Measurements from ENCODE around the gene CAMTA1. TPM values are rescaled to one million over a fixed set of nuclear protein-coding genes. Genes with fewer than 3 reads are reported as not detected.

Gene CAMTA1
- total RNA-seq, 1 experiment from 2014 or later = 60.0 TPM

- Mint-ChIP-seq H3K36me3 (ENCODE audit: insufficient read depth, unreplicated experiment) (no peaks in the 10 kb centered on the region), H3K4me1 (ENCODE audit: low read depth, unreplicated experiment) (no peaks in the 10 kb centered on the region), H3K27me3 (ENCODE audit: insufficient read depth, unreplicated experiment) (peaks cover 22% of the 10 kb centered on the region), H3K27ac (ENCODE audit: unreplicated experiment) (no peak overlapping the region), H3K4me3 (ENCODE audit: unreplicated experiment) (no peak overlapping the region), H3K9me3 (ENCODE audit: unreplicated experiment) (no peaks in the 10 kb centered on the region)
- BruUV-seq (replicated peaks) = no TSS peak
- intact Hi-C loops (cut with micrococcal nuclease; ENCODE audit: unreplicated experiment) = no loop called here
- CTCF ChIA-PET = no interaction called here
- DNase-seq = no peak
- no peak for TF ChIP-seq CTCF (IDR thresholded peaks at IDR 0.05; ENCODE audit: insufficient read depth in 1 of 2, low read depth in 1 of 2, low read length in 1 of 2, severe bottlenecking in 1 of 2, unreplicated experiment in 1 of 2)
- Histone ChIP-seq H3K4me3 (ENCODE audit: low read depth, low read length) (no peak overlapping the region), H3K9me3 (no peaks in the 10 kb centered on the region), H3K4me1 (no peaks in the 10 kb centered on the region), H3K27me3 (replicated peaks; ENCODE audit: control insufficient read depth, insufficient read depth, low read length) (no peaks in the 10 kb centered on the region; the same call in 1 of the 2 replicates), H3K36me3 (ENCODE audit: control insufficient read depth, insufficient read depth, low read length) (no peaks in the 10 kb centered on the region)
- POLR2A ChIA-PET = no interaction called here
Observed at GRCh38 chr1:7000720-7001119, 215.5 kb downstream of the CAMTA1 start.

DNA sequence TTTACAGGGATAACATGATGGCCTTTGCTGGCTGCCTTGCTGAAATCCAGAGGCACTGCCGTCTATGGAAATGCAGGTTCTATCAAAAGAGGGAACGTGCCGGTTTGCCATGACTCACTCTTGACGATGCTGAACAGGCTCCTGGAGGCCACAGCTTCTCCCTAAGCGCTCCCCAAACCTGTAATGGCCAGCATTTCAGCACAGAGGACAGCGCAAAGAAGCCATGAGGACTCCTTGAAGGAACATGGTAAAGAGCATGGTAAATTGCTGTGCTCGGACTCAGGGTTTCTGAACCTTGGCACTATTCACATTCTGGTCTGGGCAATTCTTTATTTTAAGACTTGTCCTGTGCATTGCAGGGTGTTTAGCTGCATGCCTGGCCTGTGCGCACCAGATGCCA lies 217.5 kb downstream of the CAMTA1 start:
- no peaks in the 10 kb centered on the region; the same call in none of the 2 replicates for H3K27me3 ChIP-seq (replicated peaks; ENCODE audit: control insufficient read depth, insufficient read depth, low read length)

GRCh38 chr1:7003676-7004075 lies 218.4 kb downstream of the CAMTA1 start:
- no peak overlapping the region for H3K4me3 Mint-ChIP-seq (ENCODE audit: unreplicated experiment)
- TF ChIP-seq CTCF (IDR thresholded peaks at IDR 0.05; ENCODE audit: insufficient read depth in 1 of 2, low read depth in 1 of 2, low read length in 1 of 2, severe bottlenecking in 1 of 2, unreplicated experiment in 1 of 2) = no peak
- ChIA-PET CTCF (no interaction called here), POLR2A (no interaction called here)
- Histone ChIP-seq H3K36me3 (ENCODE audit: control insufficient read depth, insufficient read depth, low read length) (no peaks in the 10 kb centered on the region), H3K27me3 (replicated peaks; ENCODE audit: control insufficient read depth, insufficient read depth, low read length) (no peaks in the 10 kb centered on the region; the same call in none of the 2 replicates), H3K4me1 (no peaks in the 10 kb centered on the region), H3K4me3 (ENCODE audit: low read depth, low read length) (no peak overlapping the region), H3K9me3 (no peaks in the 10 kb centered on the region)
- intact Hi-C loops (cut with micrococcal nuclease; ENCODE audit: unreplicated experiment) = no loop called here
- no peaks in the 10 kb centered on the region for H3K36me3 Mint-ChIP-seq (ENCODE audit: insufficient read depth, unreplicated experiment)
- no peak overlapping the region for H3K27ac Mint-ChIP-seq (ENCODE audit: unreplicated experiment)
- BruUV-seq (replicated peaks) = no TSS peak
- no peaks in the 10 kb centered on the region for H3K4me1 Mint-ChIP-seq (ENCODE audit: low read depth, unreplicated experiment)
- H3K27me3 Mint-ChIP-seq (ENCODE audit: insufficient read depth, unreplicated experiment) = peaks cover 28% of the 10 kb centered on the region
- no peak for DNase-seq
- H3K9me3 Mint-ChIP-seq (ENCODE audit: unreplicated experiment) = no peaks in the 10 kb centered on the region

More for the DNA sequence above, 217.5 kb downstream of the CAMTA1 start:
- Histone ChIP-seq H3K9me3 (no peaks in the 10 kb centered on the region), H3K36me3 (ENCODE audit: control insufficient read depth, insufficient read depth, low read length) (no peaks in the 10 kb centered on the region), H3K4me3 (ENCODE audit: low read depth, low read length) (no peak overlapping the region), H3K4me1 (no peaks in the 10 kb centered on the region)
- ChIA-PET CTCF (no interaction called here), POLR2A (no interaction called here)
- no peak for TF ChIP-seq CTCF (IDR thresholded peaks at IDR 0.05; ENCODE audit: insufficient read depth in 1 of 2, low read depth in 1 of 2, low read length in 1 of 2, severe bottlenecking in 1 of 2, unreplicated experiment in 1 of 2)
- BruUV-seq (replicated peaks) = no TSS peak
- H3K36me3 Mint-ChIP-seq (ENCODE audit: insufficient read depth, unreplicated experiment) = no peaks in the 10 kb centered on the region
- no peak for DNase-seq
- no peak overlapping the region for H3K4me3 Mint-ChIP-seq (ENCODE audit: unreplicated experiment)
- H3K27me3 Mint-ChIP-seq (ENCODE audit: insufficient read depth, unreplicated experiment) = peaks cover 29% of the 10 kb centered on the region
- intact Hi-C loops (cut with micrococcal nuclease; ENCODE audit: unreplicated experiment) = no loop called here
- H3K27ac Mint-ChIP-seq (ENCODE audit: unreplicated experiment) = no peak overlapping the region
- no peaks in the 10 kb centered on the region for H3K4me1 Mint-ChIP-seq (ENCODE audit: low read depth, unreplicated experiment)
- H3K9me3 Mint-ChIP-seq (ENCODE audit: unreplicated experiment) = no peaks in the 10 kb centered on the region
